Activated T-helper 1 cell treated with Interleukin-2 at 50 U/mL for 16 hours (primary cell): Measurements from ENCODE around the gene SPECC1L.

ENCODE experiments used
- DNase-seq: peaks from one replicate; pipeline ENCODE4 v3.0.0-alpha.2; 2020; ENCODE audit warnings: low read depth

SPECC1L gene

GRCh38 chr22:24322522-24322921 lies 51.9 kb downstream of the SPECC1L start:
- no peak for DNase-seq

GRCh38 chr22:24323233-24323632 lies 52.6 kb downstream of the SPECC1L start:
- DNase-seq: no peak

GRCh38 chr22:24323695-24324094 lies 53.1 kb downstream of the SPECC1L start:
- no peak for DNase-seq

- no peak for DNase-seq
These were observed 53.5 kb downstream of the SPECC1L start for GRCh38 chr22:24324137-24324536.

DNA sequence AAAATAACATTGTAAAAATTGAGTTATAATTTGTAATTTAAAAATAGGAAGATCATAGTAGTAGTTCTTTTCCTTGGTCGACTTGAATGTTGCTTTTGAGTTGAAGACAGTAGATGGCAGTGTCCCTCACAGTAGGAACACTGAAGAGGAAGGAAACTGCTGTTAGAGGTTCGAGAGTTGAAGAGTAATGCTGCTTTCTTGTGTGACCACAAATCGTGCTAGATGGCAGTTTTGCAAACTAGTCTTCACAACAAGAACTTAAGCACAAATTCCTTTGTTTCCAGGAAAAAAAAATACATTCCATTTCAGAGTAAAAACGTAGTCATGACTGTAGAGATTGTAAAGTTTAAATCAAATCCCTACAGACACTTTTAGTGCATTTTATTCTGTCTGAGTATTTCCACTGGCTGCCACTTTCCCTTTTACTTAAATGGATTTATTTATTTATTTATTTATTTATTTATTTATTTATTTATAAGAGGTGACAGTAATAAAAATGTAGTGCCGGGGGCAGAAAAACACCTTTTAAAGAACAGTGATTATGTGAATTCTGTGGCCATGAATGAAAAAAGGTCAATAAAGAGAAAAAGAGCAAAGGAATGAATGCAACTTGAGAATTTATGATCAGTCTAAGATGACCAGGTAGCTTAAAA lies 54.6 kb downstream of the SPECC1L start:
- no peak for DNase-seq

DNA sequence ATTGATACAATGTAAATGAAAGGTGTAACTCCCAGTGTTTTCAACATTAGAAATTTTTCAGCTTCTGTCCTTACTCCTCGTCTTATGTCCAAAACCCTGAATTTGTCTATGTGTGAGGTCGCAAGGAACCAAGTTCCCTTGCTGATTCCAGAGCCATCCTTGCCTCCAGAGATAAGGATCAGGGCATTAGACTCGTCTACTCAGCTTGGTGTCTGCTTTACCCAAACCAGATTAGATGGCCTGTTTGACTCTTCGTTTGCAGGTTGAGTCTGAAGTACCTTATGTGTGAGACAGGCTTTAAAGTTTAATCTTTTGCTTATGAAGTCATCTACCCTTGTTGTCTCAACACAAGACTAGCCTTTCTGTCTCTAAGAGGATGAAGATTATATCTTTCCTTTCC lies 55.6 kb downstream of the SPECC1L start:
- DNase-seq: no peak

- DNase-seq: no peak
These were observed 57.2 kb downstream of the SPECC1L start for GRCh38 chr22:24327832-24328231.

GRCh38 chr22:24329453-24329852 lies 58.8 kb downstream of the SPECC1L start:
- DNase-seq: no peak

GRCh38 chr22:24330636-24331035 lies 60.0 kb downstream of the SPECC1L start:
- DNase-seq: no peak

GRCh38 chr22:24331468-24332440 lies 61.1 kb downstream of the SPECC1L start:
- DNase-seq: no peak

DNA sequence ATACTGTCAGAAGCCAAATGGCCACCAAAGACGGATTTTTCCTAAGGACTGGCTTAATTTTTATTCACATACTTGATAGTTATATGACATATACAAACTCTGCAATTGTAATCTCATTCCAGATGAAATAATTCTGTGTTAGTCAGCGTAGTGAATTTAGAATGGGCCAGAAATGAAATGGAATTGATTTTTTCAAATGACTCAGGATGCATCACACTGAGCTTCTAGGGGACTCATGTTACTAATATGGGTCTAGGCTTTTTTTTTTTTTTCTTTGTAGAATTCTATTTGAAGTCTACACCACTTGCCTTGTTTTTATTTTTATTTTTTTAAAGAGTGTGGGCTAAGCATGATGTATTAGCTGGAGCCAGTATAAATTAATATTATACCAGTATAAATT lies 62.7 kb downstream of the SPECC1L start:
- DNase-seq: no peak

DNA sequence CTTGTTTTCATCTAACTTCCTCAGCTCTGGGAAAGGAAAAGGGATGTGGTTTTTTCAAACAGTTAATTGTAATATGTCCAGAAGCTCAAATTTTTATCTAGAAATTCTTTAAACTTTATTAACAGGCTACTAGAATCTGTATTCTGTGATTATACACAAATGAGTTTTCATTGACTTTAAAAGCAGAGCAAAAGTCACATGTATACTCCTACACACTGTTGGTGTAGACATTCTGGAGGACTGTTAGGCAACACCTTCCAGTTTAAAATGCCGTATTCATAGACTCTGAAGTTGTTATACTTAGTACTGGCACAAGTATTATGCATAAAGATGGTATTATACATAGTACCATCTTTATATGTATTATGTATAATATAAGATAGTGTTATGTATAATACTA lies 64.9 kb downstream of the SPECC1L start:
- DNase-seq: no peak

GRCh38 chr22:24337894-24338645 lies 67.4 kb downstream of the SPECC1L start:
- no peak for DNase-seq

DNA sequence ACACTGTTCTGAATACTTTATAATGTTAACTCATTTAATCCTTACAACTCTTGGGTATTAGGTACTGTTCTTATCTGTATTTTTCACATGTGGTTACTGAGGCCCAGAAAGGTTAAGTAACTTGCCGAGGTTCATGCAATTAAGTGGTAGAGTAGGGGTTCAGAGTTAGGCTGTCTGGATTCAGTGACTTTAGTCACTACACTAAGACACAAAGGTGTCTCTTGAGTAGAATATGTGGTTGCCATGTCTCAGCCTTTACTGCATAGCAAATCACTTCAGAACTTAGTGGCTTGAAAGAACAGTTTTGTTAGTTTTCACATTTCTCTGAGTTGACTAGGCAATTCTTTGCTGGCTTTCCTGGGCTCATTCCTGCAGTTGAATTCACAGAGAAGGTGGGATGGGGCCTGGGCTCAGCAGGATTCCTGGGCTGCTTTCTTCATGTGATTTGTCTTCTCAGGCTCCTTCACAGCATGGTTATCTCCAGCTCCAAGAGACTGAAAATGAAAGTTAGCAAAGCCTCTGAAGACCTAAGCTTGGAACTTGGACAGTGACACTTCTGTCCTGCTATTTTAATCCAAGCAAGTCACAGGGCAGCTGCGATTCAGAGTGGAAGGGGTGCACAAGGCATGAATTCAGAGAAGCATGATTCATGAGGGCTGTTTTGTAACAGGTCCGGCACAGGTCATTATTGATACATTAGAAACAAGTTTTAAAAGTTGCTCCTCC lies 68.3 kb downstream of the SPECC1L start:
- DNase-seq: no peak

GRCh38 chr22:24339452-24339747 lies 68.8 kb downstream of the SPECC1L start:
- DNase-seq: no peak

GRCh38 chr22:24341627-24342026 lies 71.0 kb downstream of the SPECC1L start:
- DNase-seq: no peak

DNA sequence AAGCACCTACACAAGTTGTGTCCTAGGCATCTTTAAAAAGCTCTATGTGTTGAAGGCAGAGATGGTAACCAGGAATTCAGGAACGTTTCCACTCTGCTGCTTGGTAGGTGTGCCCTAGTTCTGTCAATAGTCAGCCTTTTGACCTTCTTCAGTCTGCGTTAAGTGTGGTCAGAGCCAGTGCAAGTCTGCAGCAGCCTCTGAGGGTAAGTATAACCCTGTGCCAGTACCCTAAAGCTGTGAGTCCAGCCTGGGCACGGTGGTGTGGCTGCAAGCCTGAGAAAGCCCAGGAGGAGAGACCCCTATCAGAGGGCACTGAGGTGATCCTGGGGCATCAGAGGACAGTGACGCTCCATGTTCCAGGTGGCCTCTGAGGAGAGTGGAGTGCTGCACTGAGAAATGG lies 80.0 kb downstream of the SPECC1L start:
- no peak for DNase-seq

DNA sequence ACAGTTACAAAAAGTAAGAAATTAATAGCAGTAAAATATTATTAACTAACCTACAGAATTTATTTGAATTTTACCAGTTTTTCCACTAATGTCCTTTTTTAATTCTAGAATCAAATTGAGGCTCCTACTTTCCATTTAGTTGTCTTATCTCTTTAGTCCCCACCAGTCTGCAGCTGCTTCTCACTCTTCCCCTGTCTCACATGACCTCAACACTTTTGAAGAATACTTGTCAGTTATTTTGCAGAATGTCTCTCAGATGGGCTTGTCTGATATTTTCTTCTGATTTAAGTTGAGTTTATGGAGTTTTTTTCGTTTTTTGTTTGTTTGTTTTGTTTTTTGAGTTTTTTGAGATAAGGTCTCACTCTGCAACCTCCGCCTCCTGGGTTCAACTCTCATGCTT lies 82.5 kb downstream of the SPECC1L start:
- no peak for DNase-seq

GRCh38 chr22:24355574-24355973 lies 84.9 kb downstream of the SPECC1L start:
- no peak for DNase-seq

DNA sequence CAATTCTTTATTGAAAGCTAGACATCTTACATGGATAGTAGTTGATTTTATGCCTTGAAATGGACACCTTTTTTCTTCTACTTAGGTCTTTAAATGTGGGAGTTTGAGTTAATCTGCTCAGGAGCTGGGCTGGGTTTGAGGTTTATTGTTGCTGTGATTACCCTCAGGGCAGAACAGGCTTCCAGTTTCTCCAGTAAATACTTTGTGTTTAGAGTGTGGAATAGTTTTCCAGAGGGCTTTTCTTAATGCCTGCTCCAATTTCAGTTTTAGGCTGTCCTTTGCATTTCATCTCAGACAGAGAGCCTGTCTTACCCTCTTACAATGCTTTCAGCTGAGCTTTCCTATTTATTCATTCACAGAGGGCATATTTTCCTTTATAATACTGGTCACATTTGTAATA lies 86.9 kb downstream of the SPECC1L start:
- DNase-seq: no peak

DNA sequence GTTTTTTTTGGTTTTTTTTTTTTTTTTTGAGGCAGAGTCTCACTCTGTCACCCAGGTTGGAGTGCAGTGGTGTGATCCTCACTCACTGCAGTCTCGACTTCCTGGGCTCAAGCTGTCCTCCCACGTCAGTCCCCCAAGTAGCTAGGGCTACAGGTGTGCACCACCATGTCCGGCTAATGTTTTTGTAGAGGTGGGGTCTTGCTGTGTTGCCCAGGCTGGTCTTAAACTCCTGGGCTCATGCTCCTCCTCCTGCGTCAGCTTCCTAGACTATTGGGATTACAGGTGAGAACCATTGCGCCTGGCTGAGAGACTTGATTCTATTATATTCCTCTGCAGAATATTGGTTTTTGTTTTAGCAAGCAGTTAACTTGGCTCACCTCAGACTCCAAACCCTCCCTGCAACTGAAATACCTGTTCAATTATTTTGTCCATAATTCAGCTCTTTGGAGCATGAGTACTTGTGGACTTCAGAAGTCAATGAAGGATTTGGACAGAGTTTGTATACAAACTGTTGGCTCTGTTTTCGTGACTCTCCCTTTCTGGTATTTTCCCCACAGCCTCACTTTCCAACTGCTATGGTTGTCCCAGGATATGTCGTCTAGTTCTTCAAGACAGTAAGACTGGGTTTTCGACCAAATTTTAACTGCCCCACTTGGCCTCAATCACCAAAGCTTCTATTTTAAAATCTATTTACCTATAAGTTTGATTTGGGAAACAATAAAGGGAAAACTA lies 87.6 kb downstream of the SPECC1L start:
- no peak for DNase-seq
